Activated T-cell treated with anti-CD3 and anti-CD28 coated beads, Interleukin-2, amount 50 U/mL, for 48 hours (primary cell): ENCODE data around the gene CHP1.
"Not testable (repeated sequence)": the region's sequence is repeated elsewhere in the genome, so short reads cannot be mapped to it uniquely, and the experiment has no call there.

ENCODE experiments used
- DNase-seq, 2 experiments: peaks; one replicate each; pipeline ENCODE4 v3.0.0-alpha.2; 2020

Gene CHP1

GRCh38 chr15:41230650-41231421, at the start of gene CHP1, which contains the start of gene EXD1:
CHP1 (plus strand) TSS chr15:41231268; CDS start chr15:41231383, 115 bp downstream.
EXD1 (minus strand) TSS chr15:41230757; CDS start chr15:41226575, 4,182 bp downstream.
- DNase-seq = peak; percentile 98

GRCh38 chr15:41182266-41182665, 48.8 kb upstream of the CHP1 start:
- DNase-seq = no peak

DNA sequence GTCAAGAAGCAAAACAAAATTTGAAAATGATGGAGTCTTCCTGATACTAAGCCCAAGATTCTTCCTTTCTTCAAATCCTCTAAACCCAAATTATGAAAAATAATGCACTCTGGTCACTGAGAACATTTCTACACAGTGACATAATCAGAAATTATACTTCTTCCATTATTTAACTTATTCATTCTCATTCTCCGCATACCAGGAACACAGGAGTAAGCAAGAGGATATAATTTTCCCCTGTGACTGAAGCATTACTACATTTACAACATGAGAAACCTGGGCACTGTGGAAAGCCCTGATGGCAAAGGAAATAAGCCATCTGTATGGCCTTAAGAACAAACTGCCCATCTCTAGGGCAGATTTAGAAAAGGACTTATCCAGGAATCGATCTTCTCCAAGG, 47.5 kb upstream of the CHP1 start:
- no peak for DNase-seq

GRCh38 chr15:41194444-41194843, 36.6 kb upstream of the CHP1 start:
- DNase-seq = no peak

- no peak for DNase-seq
Measured at GRCh38 chr15:41199470-41199869, 31.6 kb upstream of the CHP1 start.

- DNase-seq = no peak
Measured at GRCh38 chr15:41203395-41203794, 27.7 kb upstream of the CHP1 start.

- DNase-seq = no peak
Measured at GRCh38 chr15:41205315-41205714, 25.8 kb upstream of the CHP1 start.

DNA sequence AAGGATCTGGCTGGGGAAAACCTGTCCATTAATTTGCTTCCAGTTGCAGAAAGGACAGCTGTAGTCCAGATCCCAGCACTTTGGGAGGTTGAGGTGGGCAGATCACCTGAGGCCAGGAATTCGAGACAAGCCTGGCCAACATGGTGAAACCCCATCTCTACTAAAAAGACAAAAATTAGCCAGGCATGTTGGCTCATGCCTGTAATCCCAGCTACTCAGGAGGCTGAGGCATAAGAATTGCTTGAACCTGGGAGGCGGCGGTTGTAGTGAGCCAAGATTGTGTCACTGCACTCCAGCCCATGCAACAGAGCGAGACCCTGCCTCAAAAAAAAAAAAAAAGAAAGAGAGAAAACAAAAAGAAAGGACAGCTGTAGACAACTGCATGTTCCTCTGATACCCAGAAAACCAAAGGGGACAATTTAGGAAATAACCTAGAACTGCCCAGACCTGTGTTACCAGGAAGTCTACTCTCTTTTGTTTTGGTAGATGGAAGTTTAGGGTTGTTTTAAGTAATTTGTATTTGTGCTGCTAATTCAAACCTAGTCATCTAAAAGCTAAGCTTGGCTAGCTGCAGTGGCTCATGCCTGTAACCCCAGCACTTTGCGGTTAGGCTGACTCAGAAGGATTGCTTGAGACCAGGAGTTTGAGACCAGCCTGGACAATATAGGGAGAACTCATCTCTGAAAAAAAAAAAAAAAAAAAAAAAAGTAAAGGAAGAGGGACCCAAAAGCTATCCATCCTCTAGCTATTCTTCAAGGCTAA, 23.2 kb upstream of the CHP1 start:
- DNase-seq = no peak

DNA sequence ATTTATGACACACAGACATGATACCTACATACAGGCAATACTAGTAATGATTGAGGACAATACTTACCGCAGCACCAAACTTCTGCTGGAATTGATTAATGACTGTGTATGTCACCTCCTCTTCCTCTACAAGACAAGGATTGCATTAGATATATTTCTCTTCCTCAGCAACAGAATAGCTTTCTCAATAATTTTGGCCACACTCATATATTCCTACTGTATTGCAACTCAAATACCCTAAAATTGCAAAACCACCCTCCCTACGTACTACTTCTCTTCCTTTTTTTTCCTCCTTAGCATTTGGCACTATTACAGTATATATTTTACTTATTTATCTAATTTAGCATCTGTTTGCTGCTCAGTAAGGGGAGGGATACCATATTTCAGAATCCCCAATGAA, 15.4 kb upstream of the CHP1 start:
- DNase-seq = no peak

DNA sequence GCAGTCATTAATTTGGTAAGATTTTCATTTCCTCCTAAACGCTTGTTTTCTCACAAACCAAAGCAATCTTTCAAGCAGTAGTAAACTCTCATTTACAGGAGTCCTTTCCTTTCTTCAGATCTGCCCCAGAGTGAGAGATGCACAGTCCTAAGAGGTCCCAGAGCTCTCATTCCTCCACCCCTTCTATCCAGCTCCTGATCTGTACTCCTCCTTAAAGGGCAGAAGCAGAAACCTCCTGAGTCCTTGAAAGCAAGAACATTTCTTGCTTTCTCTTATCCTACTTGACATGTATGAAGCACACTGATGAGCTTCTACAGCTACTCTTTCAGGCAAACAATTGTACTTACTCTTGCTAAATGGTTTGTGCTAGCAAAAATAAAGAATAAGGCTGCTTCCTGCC, 12.2 kb upstream of the CHP1 start:
- no peak for DNase-seq

DNA sequence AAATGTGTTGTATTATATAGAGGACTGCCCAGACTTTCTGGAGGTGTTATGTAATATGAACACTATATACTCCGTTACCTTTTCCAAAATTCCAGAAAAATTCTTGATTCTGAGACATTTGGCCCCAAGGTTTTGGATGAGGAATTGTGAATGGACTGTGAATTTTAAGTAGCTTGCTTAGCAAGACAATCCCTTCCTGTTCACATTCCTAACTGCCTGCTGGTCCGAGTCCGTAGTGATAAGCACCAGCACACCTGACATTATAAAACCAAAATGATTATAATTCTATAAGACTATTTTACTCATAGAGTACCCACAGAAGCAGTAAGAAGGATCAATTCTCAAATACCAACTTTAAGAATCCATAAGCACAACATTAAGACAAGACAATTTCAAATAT, 11.7 kb upstream of the CHP1 start:
- DNase-seq = no peak

DNA sequence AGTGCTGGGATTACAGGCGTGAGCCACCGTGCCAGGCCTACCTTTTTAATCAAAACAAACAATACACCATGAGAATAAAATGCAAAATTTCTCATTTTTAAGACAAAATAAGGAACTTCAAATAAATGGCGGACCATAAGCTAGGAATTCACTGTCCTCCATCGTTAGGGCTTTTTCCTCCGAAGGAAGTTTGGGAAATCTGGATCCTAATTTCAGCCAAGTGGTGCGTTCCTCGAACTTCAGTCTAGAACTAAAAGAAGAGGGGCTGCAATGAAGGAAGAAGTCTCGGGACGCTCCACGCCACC, 771 bp upstream of the CHP1 start:
- no peak for DNase-seq

- no peak for DNase-seq
Measured at GRCh38 chr15:41231422-41232226, 556 bp downstream of the CHP1 start.

- DNase-seq = no peak
Measured at GRCh38 chr15:41233367-41233771, 2.3 kb downstream of the CHP1 start.

DNA sequence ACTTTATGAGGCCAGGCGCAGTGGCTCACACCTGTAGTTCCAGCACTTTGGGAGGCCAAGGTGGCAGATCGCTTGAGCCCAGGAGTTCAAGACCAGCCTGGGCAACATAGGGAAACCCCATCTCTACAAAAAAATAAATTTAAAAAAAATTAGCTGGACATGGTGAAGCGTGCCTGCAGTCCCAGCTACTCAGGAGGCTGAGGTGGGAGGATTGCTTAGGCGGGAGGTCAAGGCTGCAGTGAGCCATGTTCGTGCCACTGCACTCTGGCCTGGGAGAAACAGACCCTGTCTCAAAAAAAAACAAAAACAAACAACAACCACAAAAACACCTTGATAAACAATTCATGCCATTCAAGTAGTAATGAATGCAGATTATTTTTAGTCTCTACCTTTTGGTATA, 4.2 kb downstream of the CHP1 start:
- DNase-seq = not testable (repeated sequence)

DNA sequence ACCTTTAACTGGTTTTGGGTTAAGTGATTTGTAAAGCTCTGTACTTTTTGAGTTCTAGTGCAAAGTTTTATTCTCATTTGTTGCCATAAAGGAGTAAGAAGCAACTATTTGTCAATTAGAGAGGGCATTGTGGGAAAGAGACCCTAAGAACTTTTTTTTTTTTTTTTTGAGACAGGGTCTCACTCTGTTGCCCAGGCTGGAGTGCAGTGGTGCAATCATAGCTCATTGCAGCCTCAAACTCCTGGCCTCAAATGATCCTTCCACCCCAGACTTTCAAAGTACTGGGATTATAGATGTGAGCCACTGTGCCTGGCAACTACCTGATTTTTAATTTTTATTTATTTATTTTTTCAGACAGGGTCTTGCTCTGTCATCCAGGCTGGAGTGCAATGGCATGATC, 4.9 kb downstream of the CHP1 start:
- DNase-seq = no peak

DNA sequence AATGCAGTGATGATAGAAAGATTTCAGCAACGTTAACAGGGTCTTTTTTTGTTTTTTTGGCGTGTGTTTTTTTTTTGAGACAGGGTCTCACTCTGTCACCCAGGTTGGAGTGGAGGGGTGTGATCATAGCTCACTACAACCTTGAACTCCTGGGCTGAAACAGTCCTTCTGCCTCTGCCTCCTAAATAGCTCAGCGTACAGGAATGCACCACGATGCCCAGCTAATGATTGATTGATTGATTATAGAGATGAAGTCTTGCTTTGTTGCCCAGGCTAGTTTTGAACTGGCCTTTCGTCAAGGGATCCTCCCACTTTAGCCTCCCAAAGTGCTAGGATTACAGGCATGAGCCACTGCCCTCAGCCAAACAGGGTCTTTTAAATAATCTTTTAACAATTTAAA, 7.0 kb downstream of the CHP1 start:
- no peak for DNase-seq

- DNase-seq = no peak
Measured at GRCh38 chr15:41241221-41241964, 10.3 kb downstream of the CHP1 start.

GRCh38 chr15:41250745-41251144, 19.7 kb downstream of the CHP1 start:
- not testable (repeated sequence) for DNase-seq

- no peak for DNase-seq
Measured at GRCh38 chr15:41251411-41251810, 20.3 kb downstream of the CHP1 start.

DNA sequence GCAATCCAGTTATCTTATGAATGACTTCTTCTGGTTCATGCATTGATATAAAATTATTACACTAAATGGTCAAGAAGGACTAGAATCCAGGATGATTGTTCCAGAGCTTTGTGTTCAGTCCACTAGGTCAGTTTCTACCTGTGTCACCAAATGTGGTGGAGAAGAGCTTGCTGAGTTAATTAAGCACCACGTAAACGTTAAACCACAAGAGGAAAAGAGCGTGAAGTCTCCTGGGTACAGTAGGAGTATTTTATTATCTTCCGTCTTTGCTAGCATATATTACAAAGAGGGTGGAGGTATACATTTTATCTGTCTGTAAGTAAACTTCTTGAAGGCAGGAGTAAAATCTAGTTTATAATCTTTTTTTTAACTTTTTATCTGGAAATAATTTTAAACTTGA, 23.5 kb downstream of the CHP1 start:
- no peak for DNase-seq

DNA sequence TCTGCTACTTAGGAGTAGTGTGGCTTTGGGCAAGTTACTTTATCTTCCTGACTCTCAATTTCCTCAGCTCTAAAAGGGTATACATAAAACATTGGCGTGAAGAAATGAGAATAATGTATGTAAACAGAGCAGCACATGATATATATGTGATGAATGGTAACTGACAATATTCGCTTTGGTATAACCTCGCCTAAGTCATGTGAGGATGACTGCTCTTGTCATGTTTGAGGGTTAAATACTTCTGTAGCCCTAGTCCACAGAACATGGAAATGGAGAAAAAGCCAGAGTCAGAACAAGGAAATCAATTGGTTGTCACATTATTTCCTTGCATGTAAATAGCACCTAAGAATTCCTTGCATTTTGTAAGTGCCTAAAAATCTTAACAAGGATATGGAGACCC, 25.0 kb downstream of the CHP1 start:
- DNase-seq = no peak

- DNase-seq = no peak
Measured at GRCh38 chr15:41256577-41257038, 25.5 kb downstream of the CHP1 start.
